Hypothalamus (tissue), 51 donors: Measurements from ENCODE around the gene FOXD1.
"Not testable (repeated sequence)": the region's sequence is repeated elsewhere in the genome, so short reads cannot be mapped to it uniquely, and the experiment has no call there.

ENCODE experiments used
- DNase-seq, 51 donors: peaks; one replicate each; lab custom pipeline; 2025; lab: John Stamatoyannopoulos, UW

The FOXD1 gene

GRCh38 chr5:73419117-73419464 is 29.5 kb downstream of the FOXD1 start:
- DNase-seq, result no peak

GRCh38 chr5:73418244-73418691 is 30.3 kb downstream of the FOXD1 start:
- peak in 29 of 51 donors; percentile 6 to 65 (median 22) for DNase-seq

- DNase-seq, result peak in 21 of 51 donors; percentile 1 to 47 (median 16)
Observed at GRCh38 chr5:73417303-73418034, 31.1 kb downstream of the FOXD1 start.

GRCh38 chr5:73415617-73416016 is 33.0 kb downstream of the FOXD1 start:
- no peak for DNase-seq

GRCh38 chr5:73415171-73415570 is 33.4 kb downstream of the FOXD1 start:
- DNase-seq, result no peak

GRCh38 chr5:73412597-73412988 is 36.0 kb downstream of the FOXD1 start:
- DNase-seq, result no peak

GRCh38 chr5:73411936-73412596 is 36.5 kb downstream of the FOXD1 start:
- no peak for DNase-seq

- not testable (repeated sequence) for DNase-seq
Observed at GRCh38 chr5:73409927-73410326, 38.6 kb downstream of the FOXD1 start.

- no peak for DNase-seq
Observed at GRCh38 chr5:73405691-73406090, 42.9 kb downstream of the FOXD1 start.

GRCh38 chr5:73399775-73400174 is 48.8 kb downstream of the FOXD1 start:
- DNase-seq, result no peak
